ENCODE data around the gene NCAPD3. TPM values are rescaled to one million over a fixed set of nuclear protein-coding genes. Genes with fewer than 3 reads are reported as not detected.

The NCAPD3 gene
- total and polyA plus RNA-seq, 2 donors (not counting 1 experiment from before 2014, with no cell fraction given), result 12.9 to 32.2 TPM

DNA sequence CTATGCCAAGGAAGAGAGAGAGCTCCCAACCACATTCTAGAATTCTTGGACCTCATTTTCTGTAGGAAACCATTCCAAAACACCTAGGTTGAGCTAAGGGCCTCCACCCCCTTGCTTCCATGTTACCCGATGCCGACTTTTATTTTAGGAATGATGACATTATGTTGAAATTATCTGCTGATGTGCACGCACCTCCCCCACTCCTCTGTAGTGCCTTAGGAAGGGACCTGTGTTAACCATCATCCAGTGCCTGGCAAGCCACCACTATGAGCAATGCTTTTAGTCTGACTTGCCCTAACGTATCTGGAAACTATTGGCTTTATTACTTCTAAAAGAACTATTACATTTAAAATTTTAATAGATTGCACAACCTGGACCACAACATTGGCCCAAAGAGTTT is 42.1 kb downstream of the NCAPD3 start:
- ATAC-seq (ENCODE audit: low read depth), result no peak
- no peak overlapping the region for H3K4me3 Mint-ChIP-seq
- POLR2A ChIA-PET, result no interaction called here
- 100% methylated on average over 1 of the region's 4 CpGs for WGBS (ENCODE audit: insufficient coverage)
- no peaks in the 10 kb centered on the region for H3K27me3 ChIP-seq (replicated peaks in 1 of 4; ENCODE audit: control extremely low read depth in 1 of 4, control insufficient read depth in 3 of 4, insufficient read depth in 4 of 4, low read length in 3 of 4)
- no peak overlapping the region for H3K4me2 ChIP-seq (replicated peaks; ENCODE audit: low read depth, low read length, poor library complexity, severe bottlenecking)
- no peak overlapping the region for H3K4me3 ChIP-seq (ENCODE audit: control extremely low read depth in 1 of 5, extremely low read depth in 1 of 5, insufficient read depth in 1 of 5, low read depth in 2 of 5, low read length in 4 of 5)
- H3K9me3 ChIP-seq (ENCODE audit: control extremely low read depth in 1 of 3, control insufficient read depth in 2 of 3, insufficient read depth in 1 of 3, low read length in 2 of 3), result no peaks in the 10 kb centered on the region
- DNase-seq, result no peak
- H3K27me3 Mint-ChIP-seq, result no peaks in the 10 kb centered on the region
- H3K79me2 ChIP-seq (ENCODE audit: control insufficient read depth, insufficient read depth, low read length), result no peaks in the 10 kb centered on the region
- H3K36me3 ChIP-seq (replicated peaks in 1 of 2; ENCODE audit: control extremely low read depth in 1 of 2, control insufficient read depth in 1 of 2, extremely low read depth in 1 of 2, insufficient read depth in 2 of 2, low read length in 1 of 2), result peaks cover 0 to 14% of the 10 kb centered on the region in 2 experiments
- intact Hi-C loops (cut with micrococcal nuclease), result no loop called here
- H3K4me1 Mint-ChIP-seq, result no peaks in the 10 kb centered on the region
- no peaks in the 10 kb centered on the region for H4K20me1 ChIP-seq (ENCODE audit: control insufficient read depth, insufficient read depth, low read length, poor library complexity, severe bottlenecking)
- CTCF ChIA-PET, result no interaction called here
- H2AFZ ChIP-seq (ENCODE audit: insufficient read depth, low read depth, low read length, poor library complexity, severe bottlenecking), result no peak overlapping the region
- H3K27ac ChIP-seq (ENCODE audit: low read length in 2 of 2), result no peak overlapping the region
- no peak overlapping the region for H3K27ac Mint-ChIP-seq
- no peak overlapping the region for H3K9ac ChIP-seq (ENCODE audit: low read length)
- no peaks in the 10 kb centered on the region for H3K4me1 ChIP-seq (ENCODE audit: control insufficient read depth in 2 of 2, insufficient read depth in 2 of 2, low read length in 2 of 2)
- no peak for TF ChIP-seq CTCF (IDR thresholded peaks at IDR 0.05)
- TF ChIP-seq EZH2 (IDR thresholded peaks at IDR 0.05; ENCODE audit: borderline replicate concordance, insufficient read depth, low read depth, low read length, poor library complexity, severe bottlenecking), result no peak
- no peaks in the 10 kb centered on the region for H3K9me3 Mint-ChIP-seq (ENCODE audit: insufficient read depth)

DNA sequence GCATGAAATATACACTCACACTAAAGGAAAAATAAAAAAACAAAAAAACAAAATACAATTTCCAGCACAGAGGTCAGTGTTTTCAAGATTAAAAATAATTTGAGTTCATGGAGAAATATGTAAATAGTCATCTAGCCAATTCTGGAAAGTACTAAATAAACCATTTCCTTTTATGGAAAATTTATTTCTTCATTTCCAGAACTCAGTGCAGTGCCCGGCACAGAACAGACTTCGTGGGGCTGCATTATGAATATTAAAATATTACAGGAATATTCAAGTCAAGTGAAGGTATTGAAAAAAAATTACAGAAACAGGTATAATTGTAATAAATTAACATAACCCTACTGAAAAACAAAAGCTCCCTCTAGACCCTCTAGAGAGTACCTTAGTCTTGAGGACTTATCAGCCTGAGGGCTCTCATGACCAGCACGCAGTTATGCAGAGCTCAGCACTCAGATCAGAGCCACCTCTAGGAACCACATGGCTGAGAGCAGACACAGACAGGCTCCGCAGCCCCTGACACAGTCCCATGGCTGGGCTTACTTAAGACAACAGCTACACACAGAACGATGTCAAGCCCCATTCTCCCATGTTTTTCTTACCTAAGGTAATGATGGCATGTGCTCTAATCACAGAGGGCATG is 45.6 kb downstream of the NCAPD3 start:
- Mint-ChIP-seq H3K9me3 (ENCODE audit: insufficient read depth) (no peaks in the 10 kb centered on the region), H3K4me1 (no peaks in the 10 kb centered on the region), H3K4me3 (no peak overlapping the region), H3K27me3 (no peaks in the 10 kb centered on the region), H3K27ac (no peak overlapping the region)
- no peak for DNase-seq
- Histone ChIP-seq H3K4me1 (ENCODE audit: control insufficient read depth in 2 of 2, insufficient read depth in 2 of 2, low read length in 2 of 2) (no peaks in the 10 kb centered on the region), H4K20me1 (ENCODE audit: control insufficient read depth, insufficient read depth, low read length, poor library complexity, severe bottlenecking) (no peaks in the 10 kb centered on the region), H3K4me2 (replicated peaks; ENCODE audit: low read depth, low read length, poor library complexity, severe bottlenecking) (no peak overlapping the region), H2AFZ (ENCODE audit: insufficient read depth, low read depth, low read length, poor library complexity, severe bottlenecking) (no peak overlapping the region), H3K27ac (ENCODE audit: low read length in 2 of 2) (no peak overlapping the region), H3K9me3 (ENCODE audit: control extremely low read depth in 1 of 3, control insufficient read depth in 2 of 3, insufficient read depth in 1 of 3, low read length in 2 of 3) (no peaks in the 10 kb centered on the region), H3K4me3 (ENCODE audit: control extremely low read depth in 1 of 5, extremely low read depth in 1 of 5, insufficient read depth in 1 of 5, low read depth in 2 of 5, low read length in 4 of 5) (no peak overlapping the region), H3K9ac (ENCODE audit: low read length) (no peak overlapping the region), H3K27me3 (replicated peaks in 1 of 4; ENCODE audit: control extremely low read depth in 1 of 4, control insufficient read depth in 3 of 4, insufficient read depth in 4 of 4, low read length in 3 of 4) (no peaks in the 10 kb centered on the region), H3K36me3 (replicated peaks in 1 of 2; ENCODE audit: control extremely low read depth in 1 of 2, control insufficient read depth in 1 of 2, extremely low read depth in 1 of 2, insufficient read depth in 2 of 2, low read length in 1 of 2) (peaks cover 0 to 22% of the 10 kb centered on the region in 2 experiments), H3K79me2 (ENCODE audit: control insufficient read depth, insufficient read depth, low read length) (no peaks in the 10 kb centered on the region)
- POLR2A ChIA-PET, result no interaction called here
- no peak for ATAC-seq (ENCODE audit: low read depth)
- TF ChIP-seq EZH2 (IDR thresholded peaks at IDR 0.05; ENCODE audit: borderline replicate concordance, insufficient read depth, low read depth, low read length, poor library complexity, severe bottlenecking) (no peak), CTCF (IDR thresholded peaks at IDR 0.05) (no peak)
- CTCF ChIA-PET, result no interaction called here
- WGBS (ENCODE audit: insufficient coverage), result 100% methylated on average over 2 of the region's 5 CpGs
- intact Hi-C loops (cut with micrococcal nuclease), result no loop called here
